ENCODE results near the gene PABPC1L2B.
"Not testable (repeated sequence)": the region's sequence is repeated elsewhere in the genome, so short reads cannot be mapped to it uniquely, and the experiment has no call there.

The PABPC1L2B gene
- total RNA-seq: 0 reads per million in 4 experiments

DNA sequence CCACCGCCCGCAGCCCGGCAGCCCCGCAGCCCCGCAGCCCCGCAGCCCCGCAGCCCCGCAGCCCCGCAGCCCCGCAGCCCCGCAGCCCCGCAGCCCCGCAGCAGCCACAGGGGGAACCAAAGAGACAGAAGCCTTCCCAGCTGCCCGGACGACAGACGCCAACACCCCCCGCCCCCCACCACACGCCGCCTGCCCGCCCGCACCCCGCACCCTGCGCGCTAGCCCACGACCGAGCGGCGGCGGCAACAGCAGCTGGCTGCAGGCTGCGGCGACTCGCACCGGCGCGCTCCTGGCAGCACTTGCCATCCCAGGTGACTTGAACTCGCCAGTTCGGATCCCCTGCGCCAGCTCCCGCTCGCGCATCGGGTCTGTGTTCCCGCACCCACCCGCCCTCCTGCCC lies at the start of gene PABPC1L2B:
Gene PABPC1L2B (plus strand): TSS at position 207 of the 400 bp plus-strand sequence. CDS start 704 bp downstream, outside the sequence.
- not testable (repeated sequence) for DNase-seq

DNA sequence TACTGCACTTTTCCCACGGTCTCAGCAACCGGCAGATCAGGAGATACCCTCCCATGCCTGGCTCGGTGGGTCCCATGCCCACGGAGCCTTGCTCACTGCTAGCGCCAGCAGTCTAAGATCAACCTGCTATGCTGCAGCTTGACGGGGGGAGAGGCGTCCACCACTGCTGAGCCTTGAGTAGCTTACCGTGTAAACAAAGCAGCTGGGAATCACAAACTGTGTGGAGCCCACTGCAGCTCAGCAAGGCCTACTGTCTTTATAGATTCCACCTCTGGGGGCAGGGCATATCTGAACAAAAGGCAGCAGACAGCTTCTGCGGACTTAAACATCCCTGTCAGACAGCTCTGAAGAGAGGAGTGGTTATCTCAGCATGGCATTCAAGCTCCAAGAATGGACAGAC lies 42.8 kb upstream of the PABPC1L2B start:
- DNase-seq: not testable (repeated sequence)

DNA sequence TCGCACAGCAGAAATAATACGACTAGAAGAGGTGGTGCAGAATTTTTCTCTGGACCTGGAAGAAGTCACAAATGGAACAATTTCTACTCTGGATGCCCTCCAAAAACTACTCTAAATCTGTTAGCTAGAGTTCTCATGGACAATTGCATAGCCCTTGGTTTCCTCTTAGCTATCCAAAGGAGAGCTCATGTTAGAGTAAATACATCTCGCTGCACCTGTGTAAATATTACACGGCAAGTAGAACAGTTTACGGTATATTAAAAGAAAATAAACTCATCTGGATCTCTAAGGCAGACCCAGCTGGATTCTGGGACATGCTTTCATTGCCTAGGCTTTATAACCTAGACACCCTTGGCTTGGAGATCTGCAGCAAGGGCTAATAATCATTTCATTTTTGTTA lies 30.9 kb upstream of the PABPC1L2B start:
- not testable (repeated sequence) for DNase-seq

DNA sequence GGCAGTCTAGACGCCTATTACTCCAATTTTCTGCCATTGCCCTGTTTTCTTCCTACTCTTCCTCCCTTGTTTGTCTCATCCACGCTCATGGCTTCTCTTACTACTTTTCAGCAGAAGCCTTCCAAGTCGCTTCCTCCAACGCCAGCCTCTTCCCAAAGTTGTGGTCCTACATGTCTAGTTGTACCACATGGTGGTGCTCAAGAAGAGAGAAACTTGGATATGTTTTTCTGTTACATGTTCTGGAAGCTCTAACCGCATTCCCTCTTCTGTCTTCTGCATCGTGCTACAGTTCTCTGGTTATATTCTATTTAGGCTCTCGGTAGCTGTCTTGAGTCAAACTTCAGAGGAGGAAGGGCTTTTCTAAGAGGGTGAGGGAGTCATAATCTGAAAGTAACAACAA lies 27.9 kb upstream of the PABPC1L2B start:
- DNase-seq: not testable (repeated sequence)

DNA sequence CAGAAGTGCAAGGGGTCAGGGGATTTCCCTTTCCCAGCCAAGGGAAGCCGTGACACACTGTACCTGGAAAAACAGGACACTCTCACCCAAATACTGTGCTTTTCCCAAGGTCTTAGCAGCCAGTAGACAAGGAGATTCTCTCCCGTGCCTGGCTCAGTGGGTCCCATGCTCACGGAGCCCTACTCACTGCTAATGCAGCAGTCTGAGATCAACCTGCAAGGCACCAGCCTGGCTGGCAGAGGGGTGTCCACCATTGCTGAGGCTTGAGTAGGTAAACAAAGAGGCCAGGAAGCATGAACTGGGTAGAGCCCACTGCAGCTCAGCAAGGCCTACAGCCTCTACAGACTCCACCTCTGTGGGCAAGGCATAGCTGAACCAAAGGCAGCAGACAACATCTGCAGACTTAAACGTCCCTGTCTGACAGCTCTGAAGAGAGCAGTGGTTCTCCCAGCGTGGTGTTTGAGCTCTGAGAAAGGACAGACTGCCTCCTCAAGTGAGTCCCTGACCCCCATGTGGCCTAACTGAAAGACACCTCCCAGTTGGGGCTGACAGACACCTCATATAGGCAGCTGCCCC lies 21.8 kb upstream of the PABPC1L2B start:
- not testable (repeated sequence) for DNase-seq

DNA sequence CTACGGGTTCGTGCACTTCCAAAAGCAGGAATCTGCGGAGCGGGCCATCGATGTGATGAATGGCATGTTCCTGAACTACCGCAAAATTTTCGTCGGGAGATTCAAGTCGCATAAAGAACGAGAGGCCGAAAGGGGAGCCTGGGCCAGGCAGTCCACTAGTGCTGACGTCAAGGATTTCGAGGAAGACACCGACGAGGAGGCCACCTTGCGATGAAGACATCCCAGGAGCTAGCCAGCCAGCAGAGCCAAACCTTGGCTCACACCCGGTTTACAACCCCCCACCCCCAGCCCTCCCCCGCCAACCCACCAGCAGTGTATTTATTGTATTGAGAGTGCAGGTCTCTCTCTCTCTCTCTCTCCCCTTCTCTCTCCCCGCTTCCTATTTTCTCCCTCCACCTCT lies 1.3 kb downstream of the PABPC1L2B start:
- not testable (repeated sequence) for DNase-seq

DNA sequence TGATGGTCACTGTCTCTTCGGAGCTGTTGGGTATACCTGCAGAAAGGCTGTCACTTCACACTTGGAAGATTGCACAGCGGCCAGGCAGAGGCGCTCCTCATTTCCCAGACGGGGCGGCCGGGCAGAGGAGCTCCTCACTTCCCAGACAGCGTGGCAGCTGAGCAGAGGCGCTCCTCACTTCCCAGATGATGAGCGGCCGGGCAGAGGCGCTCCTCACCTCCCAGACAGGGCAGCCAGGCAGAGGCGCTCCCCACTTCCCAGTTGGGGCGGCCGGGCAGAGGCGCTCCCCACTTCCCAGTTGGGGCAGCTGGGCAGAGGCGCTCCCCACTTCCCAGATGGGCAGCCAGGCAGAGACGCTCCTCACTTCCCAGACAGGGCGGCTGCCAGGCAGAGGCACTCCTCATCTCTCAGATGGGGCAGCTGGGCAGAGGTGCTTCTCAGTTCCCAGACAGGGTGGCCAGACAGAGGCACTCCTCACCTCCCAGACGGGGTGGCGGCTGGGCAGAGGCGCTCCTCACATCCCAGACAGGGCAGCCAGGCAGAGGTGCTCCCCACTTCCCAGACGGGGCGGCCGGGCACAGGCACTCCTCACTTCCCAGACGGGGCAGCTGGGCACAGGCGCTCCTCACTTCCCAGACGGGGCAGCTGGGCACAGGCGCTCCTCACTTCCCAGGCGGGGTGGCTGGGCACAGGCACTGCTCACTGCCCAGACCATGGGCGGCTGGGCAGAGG lies 18.8 kb downstream of the PABPC1L2B start:
- no peak for DNase-seq

DNA sequence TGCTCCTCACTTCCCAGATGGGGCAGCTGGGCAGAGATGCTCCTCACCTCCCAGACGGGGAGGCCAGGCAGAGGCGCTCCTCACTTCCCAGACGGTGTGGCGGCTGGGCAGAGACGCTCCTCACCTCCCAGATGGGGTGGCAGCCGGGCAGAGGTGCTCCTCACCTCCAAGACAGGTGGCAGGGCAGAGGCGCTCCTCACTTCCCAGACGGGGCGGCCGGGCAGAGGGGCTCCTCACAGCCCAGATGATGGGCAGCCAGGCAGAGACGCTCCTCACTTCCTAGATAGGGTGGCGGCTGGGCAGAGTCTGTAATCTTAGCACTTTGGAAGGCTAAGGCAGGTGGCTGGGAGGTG lies 19.3 kb downstream of the PABPC1L2B start:
- not testable (repeated sequence) for DNase-seq

DNA sequence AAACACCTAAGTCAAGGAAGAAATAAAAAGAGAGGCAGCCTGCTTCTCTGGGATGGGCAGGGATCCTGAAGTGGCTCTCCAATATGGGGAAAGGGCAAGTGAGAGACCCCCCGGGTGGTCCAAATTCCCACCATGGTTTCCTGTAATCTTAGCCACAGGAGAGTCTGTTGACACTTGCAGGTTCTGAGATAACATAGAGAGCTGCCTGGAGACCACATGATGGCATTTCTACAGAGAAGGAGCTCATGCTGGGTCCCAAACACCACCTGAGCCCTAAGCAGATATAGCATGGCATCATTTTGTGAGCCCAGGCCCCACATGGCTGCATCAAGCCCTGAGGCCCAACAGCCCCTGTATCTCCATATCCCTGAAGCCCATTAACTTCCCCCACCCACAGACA lies 26.1 kb downstream of the PABPC1L2B start:
- no peak for DNase-seq

All from effector CD8-positive, alpha-beta T cell (primary cell).